Stimulated activated naive CD8-positive, alpha-beta T cell treated with anti-CD3 and anti-CD28 coated beads, Interleukin-15, Interleukin-2, amounts not matched to agents 100 ng/mL and 50 ng/mL, for 24 hours (primary cell): ENCODE results near the gene CCDC192.
"Not testable (repeated sequence)": the region's sequence is repeated elsewhere in the genome, so short reads cannot be mapped to it uniquely, and the experiment has no call there.

Source experiments
- H3K27ac Mint-ChIP-seq: one replicate; pipeline ENCODE4 v1.8.0; 2021; ENCODE audit warnings: mild to moderate bottlenecking, mixed read lengths
- H3K27me3 Mint-ChIP-seq: one replicate; pipeline ENCODE4 v1.8.0; 2021; ENCODE audit warnings: mixed read lengths
- H3K36me3 Mint-ChIP-seq: one replicate; pipeline ENCODE4 v1.8.0; 2021; ENCODE audit warnings: low read depth, mixed read lengths
- H3K4me1 Mint-ChIP-seq: one replicate; pipeline ENCODE4 v1.8.0; 2021; ENCODE audit warnings: low read depth, mixed read lengths
- H3K4me3 Mint-ChIP-seq: one replicate; pipeline ENCODE4 v1.8.0; 2021; ENCODE audit warnings: mild to moderate bottlenecking, mixed read lengths
- H3K9me3 Mint-ChIP-seq: one replicate; pipeline ENCODE4 v1.8.0; 2021; ENCODE audit warnings: mixed read lengths

The CCDC192 gene

GRCh38 chr5:127685662-127686061 is 17.5 kb upstream of the CCDC192 start:
- H3K9me3 Mint-ChIP-seq, result no peaks in the 10 kb centered on the region
- no peaks in the 10 kb centered on the region for H3K4me1 Mint-ChIP-seq
- H3K27me3 Mint-ChIP-seq, result no peaks in the 10 kb centered on the region
- H3K4me3 Mint-ChIP-seq, result no peak overlapping the region
- H3K27ac Mint-ChIP-seq, result no peak overlapping the region
- no peaks in the 10 kb centered on the region for H3K36me3 Mint-ChIP-seq

- H3K4me1 Mint-ChIP-seq, result no peaks in the 10 kb centered on the region
- no peaks in the 10 kb centered on the region for H3K9me3 Mint-ChIP-seq
- no peak overlapping the region for H3K4me3 Mint-ChIP-seq
- H3K36me3 Mint-ChIP-seq, result no peaks in the 10 kb centered on the region
- H3K27me3 Mint-ChIP-seq, result no peaks in the 10 kb centered on the region
- no peak overlapping the region for H3K27ac Mint-ChIP-seq
Measured at GRCh38 chr5:127686424-127686823, 16.8 kb upstream of the CCDC192 start.

- no peaks in the 10 kb centered on the region for H3K36me3 Mint-ChIP-seq
Measured at GRCh38 chr5:127694518-127695171, 8.5 kb upstream of the CCDC192 start.

GRCh38 chr5:127695346-127695745 is 7.8 kb upstream of the CCDC192 start:
- Mint-ChIP-seq H3K27ac (no peak overlapping the region), H3K9me3 (no peaks in the 10 kb centered on the region), H3K27me3 (peaks cover 17% of the 10 kb centered on the region), H3K4me1 (no peaks in the 10 kb centered on the region), H3K4me3 (no peak overlapping the region), H3K36me3 (no peaks in the 10 kb centered on the region)

More at GRCh38 chr5:127694518-127695171, 8.5 kb upstream of the CCDC192 start:
- H3K9me3 Mint-ChIP-seq, result no peaks in the 10 kb centered on the region
- H3K4me3 Mint-ChIP-seq, result no peak overlapping the region
- H3K4me1 Mint-ChIP-seq, result no peaks in the 10 kb centered on the region
- peaks cover 17% of the 10 kb centered on the region for H3K27me3 Mint-ChIP-seq
- H3K27ac Mint-ChIP-seq, result no peak overlapping the region

- H3K4me3 Mint-ChIP-seq, result no peak overlapping the region
- no peak overlapping the region for H3K27ac Mint-ChIP-seq
- H3K36me3 Mint-ChIP-seq, result no peaks in the 10 kb centered on the region
- H3K9me3 Mint-ChIP-seq, result no peaks in the 10 kb centered on the region
- H3K27me3 Mint-ChIP-seq, result peaks cover 17% of the 10 kb centered on the region
- H3K4me1 Mint-ChIP-seq, result no peaks in the 10 kb centered on the region
Measured at GRCh38 chr5:127696683-127697082, 6.5 kb upstream of the CCDC192 start.

- Mint-ChIP-seq H3K9me3 (no peaks in the 10 kb centered on the region), H3K4me3 (no peak overlapping the region), H3K4me1 (no peaks in the 10 kb centered on the region), H3K27me3 (peaks cover 9% of the 10 kb centered on the region), H3K27ac (no peak overlapping the region), H3K36me3 (no peaks in the 10 kb centered on the region)
Measured at GRCh38 chr5:127697894-127698600, 5.1 kb upstream of the CCDC192 start.

GRCh38 chr5:127699416-127699815 is 3.8 kb upstream of the CCDC192 start:
- H3K27ac Mint-ChIP-seq, result no peak overlapping the region
- H3K36me3 Mint-ChIP-seq, result no peaks in the 10 kb centered on the region
- no peak overlapping the region for H3K4me3 Mint-ChIP-seq
- peaks cover 6% of the 10 kb centered on the region for H3K27me3 Mint-ChIP-seq
- no peaks in the 10 kb centered on the region for H3K4me1 Mint-ChIP-seq
- no peaks in the 10 kb centered on the region for H3K9me3 Mint-ChIP-seq

- Mint-ChIP-seq H3K36me3 (no peaks in the 10 kb centered on the region), H3K4me1 (no peaks in the 10 kb centered on the region), H3K27me3 (peaks cover 9% of the 10 kb centered on the region), H3K9me3 (no peaks in the 10 kb centered on the region), H3K4me3 (no peak overlapping the region), H3K27ac (no peak overlapping the region)
Measured at GRCh38 chr5:127700237-127700766, 2.9 kb upstream of the CCDC192 start.

GRCh38 chr5:127702434-127702833 is 757 bp upstream of the CCDC192 start:
- H3K9me3 Mint-ChIP-seq, result no peaks in the 10 kb centered on the region
- H3K36me3 Mint-ChIP-seq, result no peaks in the 10 kb centered on the region
- peaks cover 9% of the 10 kb centered on the region for H3K27me3 Mint-ChIP-seq
- H3K27ac Mint-ChIP-seq, result no peak overlapping the region
- H3K4me3 Mint-ChIP-seq, result no peak overlapping the region
- H3K4me1 Mint-ChIP-seq, result no peaks in the 10 kb centered on the region

GRCh38 chr5:127705120-127705892 is 2.1 kb downstream of the CCDC192 start:
- Mint-ChIP-seq H3K27me3 (peaks cover 9% of the 10 kb centered on the region), H3K4me3 (no peak overlapping the region), H3K27ac (no peak overlapping the region), H3K9me3 (no peaks in the 10 kb centered on the region), H3K36me3 (no peaks in the 10 kb centered on the region), H3K4me1 (no peaks in the 10 kb centered on the region)

- Mint-ChIP-seq H3K4me1 (no peaks in the 10 kb centered on the region), H3K36me3 (no peaks in the 10 kb centered on the region), H3K27ac (no peak overlapping the region), H3K27me3 (peaks cover 9% of the 10 kb centered on the region), H3K4me3 (no peak overlapping the region), H3K9me3 (no peaks in the 10 kb centered on the region)
Measured at GRCh38 chr5:127706691-127707090, 3.5 kb downstream of the CCDC192 start.

GRCh38 chr5:127707209-127707608 is 4.0 kb downstream of the CCDC192 start:
- H3K4me3 Mint-ChIP-seq, result no peak overlapping the region
- peaks cover 9% of the 10 kb centered on the region for H3K27me3 Mint-ChIP-seq
- no peaks in the 10 kb centered on the region for H3K36me3 Mint-ChIP-seq
- no peak overlapping the region for H3K27ac Mint-ChIP-seq
- H3K4me1 Mint-ChIP-seq, result no peaks in the 10 kb centered on the region
- no peaks in the 10 kb centered on the region for H3K9me3 Mint-ChIP-seq

GRCh38 chr5:127713083-127713482 is 9.9 kb downstream of the CCDC192 start:
- not testable (repeated sequence) for H3K4me3 Mint-ChIP-seq, H3K27me3 Mint-ChIP-seq, H3K9me3 Mint-ChIP-seq, H3K27ac Mint-ChIP-seq, H3K4me1 Mint-ChIP-seq, H3K36me3 Mint-ChIP-seq

GRCh38 chr5:127718181-127718580 is 15.0 kb downstream of the CCDC192 start:
- Mint-ChIP-seq H3K36me3 (no peaks in the 10 kb centered on the region), H3K9me3 (peaks cover 13% of the 10 kb centered on the region), H3K27ac (no peak overlapping the region), H3K4me3 (no peak overlapping the region), H3K27me3 (no peaks in the 10 kb centered on the region), H3K4me1 (no peaks in the 10 kb centered on the region)

GRCh38 chr5:127723571-127723970 is 20.4 kb downstream of the CCDC192 start:
- H3K36me3 Mint-ChIP-seq, result no peaks in the 10 kb centered on the region
- H3K9me3 Mint-ChIP-seq, result peaks cover 13% of the 10 kb centered on the region
- no peak overlapping the region for H3K27ac Mint-ChIP-seq
- H3K27me3 Mint-ChIP-seq, result no peaks in the 10 kb centered on the region
- no peaks in the 10 kb centered on the region for H3K4me1 Mint-ChIP-seq
- no peak overlapping the region for H3K4me3 Mint-ChIP-seq
